ENCODE measurements around the gene PFDN5. TPM values are rescaled to one million over a fixed set of nuclear protein-coding genes. Genes with fewer than 3 reads are reported as not detected.
A peak's percentile ranks its signal among the peaks of the same experiment; 100 is the strongest.

The PFDN5 gene
- total RNA-seq, 4 donors from 2014 or later: 522 to 562 (median 543) TPM

GRCh38 chr12:53279283-53279869, 16.0 kb upstream of the PFDN5 start:
- TF ChIP-seq, protein P1, sequence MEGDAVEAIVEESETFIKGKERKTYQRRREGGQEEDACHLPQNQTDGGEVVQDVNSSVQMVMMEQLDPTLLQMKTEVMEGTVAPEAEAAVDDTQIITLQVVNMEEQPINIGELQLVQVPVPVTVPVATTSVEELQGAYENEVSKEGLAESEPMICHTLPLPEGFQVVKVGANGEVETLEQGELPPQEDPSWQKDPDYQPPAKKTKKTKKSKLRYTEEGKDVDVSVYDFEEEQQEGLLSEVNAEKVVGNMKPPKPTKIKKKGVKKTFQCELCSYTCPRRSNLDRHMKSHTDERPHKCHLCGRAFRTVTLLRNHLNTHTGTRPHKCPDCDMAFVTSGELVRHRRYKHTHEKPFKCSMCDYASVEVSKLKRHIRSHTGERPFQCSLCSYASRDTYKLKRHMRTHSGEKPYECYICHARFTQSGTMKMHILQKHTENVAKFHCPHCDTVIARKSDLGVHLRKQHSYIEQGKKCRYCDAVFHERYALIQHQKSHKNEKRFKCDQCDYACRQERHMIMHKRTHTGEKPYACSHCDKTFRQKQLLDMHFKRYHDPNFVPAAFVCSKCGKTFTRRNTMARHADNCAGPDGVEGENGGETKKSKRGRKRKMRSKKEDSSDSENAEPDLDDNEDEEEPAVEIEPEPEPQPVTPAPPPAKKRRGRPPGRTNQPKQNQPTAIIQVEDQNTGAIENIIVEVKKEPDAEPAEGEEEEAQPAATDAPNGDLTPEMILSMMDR (IDR thresholded peaks at IDR 0.05): no peak
- no peak for TF ChIP-seq POLR2A (IDR thresholded peaks at IDR 0.05)
- no peak for DNase-seq (ENCODE audit: low spot score in 2 of 2)
- H3K4me3 ChIP-seq (ENCODE audit: low read depth, poor library complexity, severe bottlenecking): no peak overlapping the region
- WGBS, 2 donors: 92 to 96% methylated on average over 3 of the region's 3 CpGs
- intact Hi-C loops (cut with DNase I; ENCODE audit: low total_unique reads): no loop called here

GRCh38 chr12:53279888-53280498, 15.3 kb upstream of the PFDN5 start:
- DNase-seq (ENCODE audit: low spot score in 2 of 2): no peak
- WGBS, 2 donors: 86 to 87% methylated on average over 9 of the region's 9 CpGs
- intact Hi-C loops (cut with DNase I; ENCODE audit: low total_unique reads): no loop called here
- no peak for TF ChIP-seq POLR2A (IDR thresholded peaks at IDR 0.05)
- TF ChIP-seq, protein P1 (IDR thresholded peaks at IDR 0.05): no peak
- no peak overlapping the region for H3K4me3 ChIP-seq (ENCODE audit: low read depth, poor library complexity, severe bottlenecking)

DNA sequence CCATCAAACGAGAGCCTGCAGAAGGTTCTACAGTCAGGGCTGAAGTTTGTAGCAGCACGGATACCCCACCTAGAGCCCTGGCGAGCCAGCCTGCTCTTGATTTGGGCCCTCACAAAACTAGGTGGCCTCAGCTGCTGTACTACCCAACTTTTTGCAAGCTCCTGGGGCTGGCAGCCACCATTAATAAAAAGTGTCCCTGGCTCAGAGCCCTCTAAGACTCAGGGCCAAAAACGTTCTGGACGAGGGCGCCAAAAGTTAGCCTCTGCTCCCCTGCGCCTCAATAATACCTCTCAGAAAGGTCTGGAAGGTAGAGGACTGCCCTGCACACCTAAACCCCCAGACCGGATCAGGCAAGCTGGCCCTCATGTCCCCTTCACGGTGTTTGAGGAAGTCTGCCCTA, 8.9 kb upstream of the PFDN5 start:
- no peak for DNase-seq (ENCODE audit: low spot score in 2 of 2)
- TF ChIP-seq, protein P1 (IDR thresholded peaks at IDR 0.05): no peak
- TF ChIP-seq POLR2A (IDR thresholded peaks at IDR 0.05): no peak
- 83 to 85% methylated on average over 6 to 9 of the region's 9 CpGs for WGBS, 2 donors
- intact Hi-C loops (cut with DNase I; ENCODE audit: low total_unique reads): no loop called here
- H3K4me3 ChIP-seq (ENCODE audit: low read depth, poor library complexity, severe bottlenecking): no peak overlapping the region

- peak; percentile 46 to 92 for DNase-seq (ENCODE audit: low spot score in 2 of 2)
- TF ChIP-seq POLR2A (IDR thresholded peaks at IDR 0.05): no peak
- TF ChIP-seq, protein P1 (IDR thresholded peaks at IDR 0.05): peak in 1 of 3 donors; percentile 23
- intact Hi-C loops (cut with DNase I; ENCODE audit: low total_unique reads): no loop called here
- 75 to 79% methylated on average over 11 of the region's 11 CpGs for WGBS, 2 donors
- no peak overlapping the region for H3K4me3 ChIP-seq (ENCODE audit: low read depth, poor library complexity, severe bottlenecking)
These were observed 7.6 kb upstream of the PFDN5 start for GRCh38 chr12:53287741-53288216.

- DNase-seq (ENCODE audit: low spot score in 2 of 2): no peak
- intact Hi-C loops (cut with DNase I; ENCODE audit: low total_unique reads): no loop called here
- TF ChIP-seq, protein P1 (IDR thresholded peaks at IDR 0.05): no peak
- no peak for TF ChIP-seq POLR2A (IDR thresholded peaks at IDR 0.05)
- WGBS, 2 donors: 75 to 80% methylated on average over 6 of the region's 6 CpGs
- no peak overlapping the region for H3K4me3 ChIP-seq (ENCODE audit: low read depth, poor library complexity, severe bottlenecking)
These were observed 7.0 kb upstream of the PFDN5 start for GRCh38 chr12:53288322-53288721.
